ENCODE measurements around the gene FAM131A.
A peak's percentile ranks its signal among the peaks of the same experiment; 100 is the strongest.
"Not testable (repeated sequence)": the region's sequence is repeated elsewhere in the genome, so short reads cannot be mapped to it uniquely, and the experiment has no call there.

FAM131A gene

DNA sequence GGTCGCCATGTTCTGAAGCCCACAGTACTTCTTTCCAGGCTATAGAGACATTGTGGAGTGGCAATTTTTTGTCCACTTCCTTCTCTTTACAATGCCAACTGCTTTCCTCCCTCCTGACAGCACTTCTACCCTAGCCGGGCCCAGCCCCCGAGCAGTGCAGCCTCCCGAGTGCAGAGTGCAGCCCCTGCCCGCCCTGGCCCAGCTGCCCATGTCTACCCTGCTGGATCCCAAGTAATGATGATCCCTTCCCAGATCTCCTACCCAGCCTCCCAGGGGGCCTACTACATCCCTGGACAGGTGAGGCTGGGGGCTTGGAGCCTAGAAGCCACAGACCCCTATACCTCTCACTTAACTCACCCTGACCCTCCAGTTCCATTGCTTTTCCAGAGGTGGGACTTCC, 20.2 kb upstream of the FAM131A start:
- no peak for DNase-seq

GRCh38 chr3:184320104-184320445, 17.3 kb upstream of the FAM131A start:
- no peak for DNase-seq

- DNase-seq = no peak
These were observed 15.7 kb upstream of the FAM131A start for GRCh38 chr3:184321666-184322065.

GRCh38 chr3:184322731-184323487, 14.5 kb upstream of the FAM131A start:
- no peak for DNase-seq

DNA sequence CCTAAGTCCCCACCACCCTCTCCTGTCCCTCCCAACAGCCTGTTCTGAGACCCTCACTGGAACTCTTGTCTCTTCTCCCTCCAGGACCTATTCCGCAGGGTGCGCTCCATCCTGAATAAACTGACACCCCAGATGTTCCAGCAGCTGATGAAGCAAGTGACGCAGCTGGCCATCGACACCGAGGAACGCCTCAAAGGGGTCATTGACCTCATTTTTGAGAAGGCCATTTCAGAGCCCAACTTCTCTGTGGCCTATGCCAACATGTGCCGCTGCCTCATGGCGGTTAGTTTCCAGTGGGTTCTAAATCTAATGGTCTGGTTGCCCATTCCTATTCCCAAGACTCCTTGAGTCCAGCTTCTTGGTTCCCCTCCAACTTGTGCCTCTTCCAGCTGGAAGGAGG, 13.7 kb upstream of the FAM131A start:
- DNase-seq = no peak

DNA sequence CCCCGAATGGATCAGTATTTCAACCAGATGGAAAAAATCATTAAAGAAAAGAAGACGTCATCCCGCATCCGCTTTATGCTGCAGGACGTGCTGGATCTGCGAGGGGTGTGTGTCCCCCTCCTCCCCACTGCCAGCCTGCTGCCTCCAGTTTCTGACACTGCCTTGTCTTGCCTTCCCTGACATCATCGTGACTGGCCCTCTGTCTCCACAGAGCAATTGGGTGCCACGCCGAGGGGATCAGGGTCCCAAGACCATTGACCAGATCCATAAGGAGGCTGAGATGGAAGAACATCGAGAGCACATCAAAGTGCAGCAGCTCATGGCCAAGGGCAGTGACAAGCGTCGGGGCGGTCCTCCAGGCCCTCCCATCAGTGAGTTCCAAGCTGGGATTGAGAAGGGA, 12.1 kb upstream of the FAM131A start:
- no peak for DNase-seq

DNA sequence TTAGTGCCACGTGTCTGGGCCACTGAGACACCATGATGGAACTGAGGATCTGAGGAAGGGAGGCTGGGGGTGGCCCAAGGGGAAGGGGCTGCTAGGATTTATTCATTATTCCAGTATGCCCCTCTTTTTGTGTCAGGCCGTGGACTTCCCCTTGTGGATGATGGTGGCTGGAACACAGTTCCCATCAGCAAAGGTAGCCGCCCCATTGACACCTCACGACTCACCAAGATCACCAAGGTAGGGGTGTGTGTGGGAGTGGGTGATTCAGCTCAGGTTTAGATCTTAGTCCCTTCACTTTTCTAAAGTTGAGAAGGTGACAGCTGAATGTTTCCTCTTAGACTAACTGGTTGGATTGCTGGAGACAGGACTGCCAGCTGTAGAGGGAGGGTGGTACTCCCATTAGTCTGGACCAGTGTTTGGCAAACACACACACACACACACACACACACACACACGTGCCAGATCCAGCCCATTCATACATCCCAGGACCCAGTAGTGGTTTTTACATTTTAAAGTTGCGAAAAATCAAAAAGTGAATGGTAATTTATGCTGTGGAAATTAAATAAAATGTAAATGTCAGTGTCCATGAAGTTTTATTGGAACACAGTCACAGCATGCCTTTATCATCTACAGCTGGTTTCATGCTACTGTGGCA, 11.6 kb upstream of the FAM131A start:
- DNase-seq = no peak

- no peak for DNase-seq
These were observed 10.2 kb upstream of the FAM131A start for GRCh38 chr3:184327171-184327570.

- no peak for DNase-seq
These were observed 8.9 kb upstream of the FAM131A start for GRCh38 chr3:184328516-184328915.

- DNase-seq = no peak
These were observed 4.9 kb upstream of the FAM131A start for GRCh38 chr3:184332370-184333090.

DNA sequence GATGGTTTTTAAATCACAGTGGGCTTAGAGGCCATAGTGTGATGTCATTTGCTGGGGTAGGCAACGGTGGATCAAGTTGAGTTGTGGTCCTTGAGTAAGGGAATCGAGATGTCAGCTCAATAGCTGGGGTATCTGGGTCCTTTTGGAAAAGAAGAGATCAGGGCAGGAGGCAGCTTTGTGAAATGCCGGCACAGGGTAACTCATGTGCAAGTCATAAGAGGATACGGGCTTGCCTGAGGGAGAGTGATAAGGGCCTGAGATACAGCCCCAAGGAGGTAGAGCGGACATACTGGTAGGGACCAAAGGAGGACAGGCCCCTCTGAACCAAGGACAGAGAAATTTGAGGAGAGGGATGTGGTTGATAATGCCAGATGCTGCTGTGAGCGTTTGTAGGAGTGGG, 4.2 kb upstream of the FAM131A start:
- DNase-seq = no peak

DNA sequence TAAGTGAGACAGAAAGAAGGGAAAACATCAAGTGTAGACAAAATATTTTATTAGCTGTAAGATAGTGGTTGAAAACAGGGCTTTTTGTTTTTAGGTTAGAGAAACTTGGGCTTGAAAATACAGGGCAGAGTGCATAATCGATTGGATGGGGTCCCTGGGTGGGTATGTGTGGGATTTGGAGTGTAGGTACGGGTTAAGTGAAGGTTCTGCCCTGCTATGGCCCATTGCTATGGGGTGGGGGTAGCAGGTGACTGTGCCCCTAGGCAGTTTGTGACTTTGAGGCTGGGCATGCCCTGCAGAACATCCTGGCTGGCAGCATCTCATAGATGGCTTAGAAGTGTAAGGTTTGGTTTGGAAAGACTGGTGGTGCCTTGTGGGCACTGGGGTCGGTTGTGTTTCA, 3.7 kb upstream of the FAM131A start:
- no peak for DNase-seq

DNA sequence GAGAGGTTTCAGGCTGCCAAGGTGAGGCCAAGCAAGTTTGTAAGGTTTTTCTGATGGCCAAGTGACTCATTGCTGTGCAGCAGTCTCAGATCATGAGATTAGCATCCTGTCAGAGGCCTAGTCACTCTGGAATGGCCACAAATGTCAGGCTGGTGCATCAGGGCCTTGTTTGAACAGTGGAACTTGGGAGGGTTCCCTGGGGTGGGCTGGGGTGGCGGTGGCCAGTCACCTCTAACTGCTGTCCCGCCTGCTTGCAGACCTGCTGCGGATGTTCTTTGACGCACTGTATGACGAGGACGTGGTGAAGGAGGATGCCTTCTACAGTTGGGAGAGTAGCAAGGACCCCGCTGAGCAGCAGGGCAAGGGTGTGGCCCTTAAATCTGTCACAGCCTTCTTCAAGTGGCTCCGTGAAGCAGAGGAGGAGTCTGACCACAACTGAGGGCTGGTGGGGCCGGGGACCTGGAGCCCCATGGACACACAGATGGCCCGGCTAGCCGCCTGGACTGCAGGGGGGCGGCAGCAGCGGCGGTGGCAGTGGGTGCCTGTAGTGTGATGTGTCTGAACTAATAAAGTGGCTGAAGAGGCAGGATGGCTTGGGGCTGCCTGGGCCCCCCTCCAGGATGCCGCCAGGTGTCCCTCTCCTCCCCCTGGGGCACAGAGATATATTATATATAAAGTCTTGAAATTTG, 2.8 kb upstream of the FAM131A start:
- DNase-seq = no peak

DNA sequence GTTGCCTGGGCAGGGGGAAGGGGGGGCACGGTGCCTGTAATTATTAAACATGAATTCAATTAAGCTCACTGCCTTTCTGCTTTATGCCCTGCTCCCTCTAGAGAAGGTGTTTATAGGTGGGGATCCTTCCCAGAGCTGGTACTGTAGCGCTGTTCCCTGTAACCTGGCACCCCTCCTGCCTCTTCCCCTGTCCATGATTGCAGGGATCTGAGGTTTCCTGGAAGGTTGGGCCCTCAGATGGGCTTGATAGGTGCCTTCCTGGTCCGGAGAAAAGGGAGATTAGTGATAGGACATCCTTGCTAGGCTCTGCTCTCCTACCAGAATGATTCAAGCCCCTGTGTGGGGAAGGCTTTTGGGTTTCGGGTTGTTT, 2.1 kb upstream of the FAM131A start:
- DNase-seq = no peak

- peak; percentile 22 for DNase-seq
These were observed 1.5 kb upstream of the FAM131A start for GRCh38 chr3:184335661-184336546.

DNA sequence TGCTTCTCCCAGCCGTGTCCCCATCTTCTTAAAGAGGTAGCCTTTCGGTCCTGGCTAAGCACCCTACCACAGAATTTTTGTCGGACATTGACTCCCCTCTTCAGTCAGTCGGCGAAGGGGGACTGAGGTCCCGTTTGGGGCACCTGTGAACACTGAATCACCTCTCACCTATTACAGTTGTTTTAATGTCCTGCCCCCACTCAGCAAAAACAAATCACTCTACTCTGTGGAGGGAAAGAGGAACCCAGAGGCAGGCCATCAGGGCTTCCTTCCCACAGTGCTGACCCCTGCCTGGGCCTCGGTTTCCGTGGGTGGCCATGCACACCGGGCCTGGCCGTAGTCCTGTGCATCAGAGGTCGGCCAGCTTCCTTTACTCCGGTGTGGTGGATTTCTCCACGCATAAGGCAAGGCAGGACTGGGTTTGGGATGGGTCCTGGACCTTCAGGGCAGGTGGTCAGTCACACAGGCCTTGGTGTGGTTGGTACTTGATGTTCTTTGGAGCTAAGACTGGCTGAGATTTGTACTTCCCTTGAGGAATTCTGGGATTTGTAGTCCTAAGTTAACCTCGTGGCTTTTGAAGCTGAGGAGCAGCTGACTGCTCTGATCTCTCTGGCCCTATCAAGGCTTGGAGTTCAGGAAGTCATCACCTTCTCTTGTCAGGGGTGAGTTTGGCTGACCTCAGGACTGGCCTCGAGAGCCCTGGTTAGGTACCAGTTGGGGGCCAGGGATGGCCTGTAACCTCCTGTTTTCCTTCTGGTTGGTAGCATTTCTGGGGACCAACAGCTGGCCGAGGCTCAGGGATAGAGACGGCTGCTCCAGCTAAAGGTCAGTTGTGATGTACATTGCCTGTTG, 627 bp upstream of the FAM131A start:
- no peak for DNase-seq

- DNase-seq = no peak
These were observed 581 bp downstream of the FAM131A start for GRCh38 chr3:184337981-184338380.

GRCh38 chr3:184338511-184338945, 1.1 kb downstream of the FAM131A start:
- DNase-seq = peak; percentile 42

GRCh38 chr3:184339001-184339400, 1.6 kb downstream of the FAM131A start:
- no peak for DNase-seq

GRCh38 chr3:184339451-184340135, 2.2 kb downstream of the FAM131A start:
- not testable (repeated sequence) for DNase-seq

GRCh38 chr3:184341925-184342324, 4.5 kb downstream of the FAM131A start:
- DNase-seq = no peak

All from NCI-H524 treated with DMSO at 0.1 percent for 48 hours (cell line).